K562 (cell line): ENCODE data around the gene MFSD12. TPM values are rescaled to one million over a fixed set of nuclear protein-coding genes. Genes with fewer than 3 reads are reported as not detected.

ENCODE experiments used
- ATAC-seq: fragments of 200-7000 bp; cut with Tn5 transposase; 3 replicates; pipeline ENCODE4 v1.9.1; 2020; ENCODE audit warnings: moderate library complexity
- BruUV-seq: library from RNA; stranded (reverse); fragments of 400-500 nt; replicated peaks from 2 replicates; lab custom pipeline; 2021; lab: Mats Ljungman, UMichigan
- CTCF ChIA-PET: fragments of 300-600 bp; formaldehyde crosslinking; extraction: SDS; loops from one replicate; lab custom pipeline; 2021; ENCODE audit warnings: low intra/inter-chr PET ratio; lab: Yijun Ruan, JAX
- POLR2A ChIA-PET: fragments of 300-600, 350-650 bp; sonication (Branson Sonifier 250); formaldehyde crosslinking; extraction: SDS; loops from one replicate; lab custom pipeline; 2021; ENCODE audit warnings: antibody characterized with exemption, inconsistent platforms; lab: Yijun Ruan, JAX
- DNase-seq, 4 experiments: peaks; one replicate each; pipeline versions ENCODE4 v3.0.0 to v3.0.0-alpha.2; 2011 to 2018; ENCODE audit warnings: low spot score in 3 of 4, mixed read lengths in 3 of 4; ENCODE audit errors: extremely low read depth in 1 of 4
- FAIRE-seq: peaks from 2 replicates; lab custom pipeline; 2011; peaks lifted over from hg19 to GRCh38; lab: Jason Lieb, UNC
- H2AFZ ChIP-seq: 2 replicates; pipeline ENCODE4 v1.6.0; 2011; ENCODE audit warnings: low read depth, low read length, control low read depth, inconsistent platforms
- H3K27ac ChIP-seq: fragments of 200-600 bp; 3 replicates; pipeline ENCODE4 v1.8.0; 2011; ENCODE audit warnings: low read depth, mild to moderate bottlenecking, control low read depth, inconsistent platforms, low read length, moderate library complexity, mixed read lengths; ENCODE audit errors: extremely low read depth
- H3K27me3 ChIP-seq, 2 experiments: fragments of 300-600 bp in 1 of 2; 2 replicates in 1 of 2; 3 replicates in 1 of 2; pipeline versions ENCODE4 v1.6.0 to v1.8.0; 2011; ENCODE audit warnings: inconsistent platforms in 2 of 2, low read length in 2 of 2, mild to moderate bottlenecking in 1 of 2, mixed read lengths in 1 of 2, moderate library complexity in 1 of 2; ENCODE audit not compliant: control insufficient read depth in 2 of 2, insufficient read depth in 2 of 2
- H3K36me3 ChIP-seq: fragments of 300-600 bp; 3 replicates; pipeline ENCODE4 v1.8.0; 2011; ENCODE audit warnings: mild to moderate bottlenecking, low read length, inconsistent platforms; ENCODE audit not compliant: control insufficient read depth, insufficient read depth
- H3K4me1 ChIP-seq, 2 experiments: fragments of 200-600 bp in 1 of 2; replicated peaks in 1 of 2; 2 replicates in 1 of 2; 3 replicates in 1 of 2; pipeline versions ENCODE4 v1.5.1 to v1.8.0; 2011; ENCODE audit warnings: inconsistent platforms in 2 of 2, low read length in 2 of 2, mild to moderate bottlenecking in 1 of 2, mixed read lengths in 1 of 2, moderate library complexity in 1 of 2; ENCODE audit not compliant: control insufficient read depth in 2 of 2, insufficient read depth in 2 of 2
- H3K4me2 ChIP-seq: 2 replicates; pipeline ENCODE4 v1.6.1; 2011; ENCODE audit warnings: low read length, control low read depth, inconsistent platforms, mixed read lengths; ENCODE audit not compliant: insufficient read depth
- H3K4me3 ChIP-seq: fragments of 200-600 bp; sonication (generic), shearing (Covaris generic); 2 replicates; pipeline ENCODE4 v1.5.1; 2016; ENCODE audit warnings: control low read depth, inconsistent platforms
- H3K79me2 ChIP-seq: fragments of 200-600 bp; 3 replicates; pipeline ENCODE4 v1.8.0; 2011; ENCODE audit warnings: low read length, inconsistent platforms; ENCODE audit not compliant: control insufficient read depth, insufficient read depth
- H3K9ac ChIP-seq, 2 experiments: 2 replicates each; pipeline versions ENCODE4 v1.6.0 to v1.6.1; 2011; ENCODE audit warnings: low read depth in 2 of 2, low read length in 2 of 2, control low read depth in 1 of 2, inconsistent platforms in 1 of 2, mild to moderate bottlenecking in 1 of 2, mixed read lengths in 1 of 2; ENCODE audit not compliant: insufficient read depth in 1 of 2
- H3K9me1 ChIP-seq: one replicate; pipeline ENCODE4 v1.6.0; 2011; ENCODE audit warnings: inconsistent platforms, mild to moderate bottlenecking, low read length, moderate library complexity; ENCODE audit not compliant: control insufficient read depth, insufficient read depth
- H3K9me3 ChIP-seq: replicated peaks from 2 replicates; pipeline ENCODE4 v1.5.1; 2011; ENCODE audit warnings: low read depth, low read length, inconsistent platforms; ENCODE audit not compliant: control insufficient read depth, insufficient read depth
- H4K20me1 ChIP-seq: replicated peaks from 2 replicates; pipeline ENCODE4 v1.6.1; 2011; ENCODE audit warnings: low read length, inconsistent platforms, mixed read lengths; ENCODE audit not compliant: control insufficient read depth, insufficient read depth
- ATF3 ChIP-seq, 2 experiments: fragments of 450-650 bp in 1 of 2; sonication (generic) in 1 of 2; formaldehyde crosslinking in 1 of 2; IDR thresholded peaks in 1 of 2; conservative IDR thresholded peaks in 1 of 2; 2 replicates each; pipeline versions ENCODE4 v1.6.1 to v1.8.1; 2016 to 2023; ENCODE audit warnings: mild to moderate bottlenecking in 2 of 2, moderate library complexity in 2 of 2, inconsistent platforms in 1 of 2, missing genetic modification reagents in 1 of 2
- GABPB2 ChIP-seq: fragments of 250-450 bp; sonication (Bioruptor Pico); conservative IDR thresholded peaks from 2 replicates; pipeline ENCODE4 v1.5.1; 2021; ENCODE audit warnings: mild to moderate bottlenecking
- KLF16 ChIP-seq: IDR thresholded peaks from 2 replicates; pipeline ENCODE4 v1.6.1; 2016; ENCODE audit warnings: antibody characterized with exemption
- MYNN ChIP-seq, 2 experiments: sonication (generic); formaldehyde crosslinking in 1 of 2; IDR thresholded peaks; 2 replicates each; pipeline versions ENCODE4 v1.5.0 to v1.6.1; 2016 to 2020; ENCODE audit warnings: antibody characterized with exemption in 1 of 2, missing genetic modification reagents in 1 of 2
- OTX1 ChIP-seq: fragments of 450-650 bp; formaldehyde crosslinking; IDR thresholded peaks from 2 replicates; pipeline ENCODE4 v1.4.0; 2022; ENCODE audit warnings: mild to moderate bottlenecking
- PML ChIP-seq: IDR thresholded peaks from 2 replicates; pipeline ENCODE4 v1.6.1; 2012; ENCODE audit warnings: low read length, inconsistent platforms
- RBM17 ChIP-seq: fragments of 200-400 bp; formaldehyde crosslinking; IDR thresholded peaks from 2 replicates; pipeline ENCODE4 v1.6.1; 2017; ENCODE audit warnings: low read depth, mild to moderate bottlenecking, low read length, borderline replicate concordance
- RBM34 ChIP-seq: fragments of 200-400 bp; formaldehyde crosslinking; IDR thresholded peaks from 2 replicates; pipeline ENCODE4 v1.6.1; 2018; ENCODE audit warnings: low read length, borderline replicate concordance; ENCODE audit not compliant: insufficient read depth
- RNF2 ChIP-seq: sonication (generic); IDR thresholded peaks from 2 replicates; pipeline ENCODE4 v1.6.1; 2016
- SETDB1 ChIP-seq: IDR thresholded peaks from one replicate; pipeline ENCODE4 v1.6.1; 2012; ENCODE audit warnings: low read length, control low read depth, inconsistent platforms
- SREBF2 ChIP-seq: sonication (generic); formaldehyde crosslinking; IDR thresholded peaks from 2 replicates; pipeline ENCODE4 v1.4.0; 2020; ENCODE audit warnings: mild to moderate bottlenecking, missing genetic modification reagents
- SRF ChIP-seq, 2 experiments: fragments of 250-450, 450-650 bp in 1 of 2; sonication (Bioruptor Pico) in 1 of 2; sonication (generic) in 1 of 2; formaldehyde crosslinking; IDR thresholded peaks; 2 replicates each; pipeline versions ENCODE4 v1.5.0 to v1.5.1; 2020 to 2022; ENCODE audit warnings: mild to moderate bottlenecking in 1 of 2, missing genetic modification reagents in 1 of 2
- SRSF7 ChIP-seq: fragments of 200-400 bp; formaldehyde crosslinking; optimal IDR thresholded peaks from 2 replicates; pipeline ENCODE3; 2017; ENCODE audit warnings: mild to moderate bottlenecking, low read depth, low read length
- ZHX1 ChIP-seq: fragments of 150-350 bp; conservative IDR thresholded peaks from 2 replicates; pipeline ENCODE4 v1.6.1; 2014; ENCODE audit warnings: low read length
- ZNF217 ChIP-seq: sonication (generic); formaldehyde crosslinking; IDR thresholded peaks from 2 replicates; pipeline ENCODE4 v1.8.0; 2022; ENCODE audit warnings: mild to moderate bottlenecking, missing genetic modification reagents
- ZNF41 ChIP-seq: fragments of 250-450 bp; sonication (Bioruptor Pico); conservative IDR thresholded peaks from 2 replicates; pipeline ENCODE4 v1.4.0; 2020; ENCODE audit warnings: mild to moderate bottlenecking
- ZNF655 ChIP-seq: fragments of 250-450 bp; sonication (Bioruptor Pico); IDR thresholded peaks from 2 replicates; pipeline ENCODE4 v1.5.0; 2021
- ZNF766 ChIP-seq: fragments of 200-800 bp; sonication (Bioruptor generic); conservative IDR thresholded peaks from 2 replicates; pipeline ENCODE4 v1.6.1; 2016; ENCODE audit warnings: missing genetic modification characterization, missing compliant biosample characterization
- ZNF780A ChIP-seq: fragments of 250-450 bp; sonication (Bioruptor Pico); IDR thresholded peaks from 2 replicates; pipeline ENCODE4 v1.5.0; 2021; ENCODE audit warnings: mild to moderate bottlenecking
- WGBS: fragments of 100-300 bp; shearing (Covaris generic); methylation state at CpG from one replicate; pipeline ENCODE4 v1.1.6; 2016; ENCODE audit warnings: low coverage, mixed read lengths; ENCODE audit not compliant: insufficient coverage; ENCODE audit errors: missing lambda C conversion rate; 5-methylcytosine and 5-hydroxymethylcytosine counted together
- in situ Hi-C: fragments of 300-500 bp; cut with MboI; formaldehyde crosslinking; loops from 4 replicates; pipeline ENCODE4 v1.15.0; 2018; ENCODE audit warnings: inconsistent platforms, mixed read lengths
- intact Hi-C: fragments of 100-400 bp; cut with micrococcal nuclease; formaldehyde crosslinking; loops from 2 replicates; pipeline ENCODE4 v1.14.2; 2022
- polyA plus RNA-seq, 8 experiments: library from polyadenylated mRNA; depleted of rRNA in 4 of 8; stranded (reverse) in 5 of 8; unstranded in 3 of 8; fragments of >200 nt; fragmentation: Nextera tagmentation in 2 of 8; fragmentation: Illumina TruSeq in 1 of 8; extraction: Ambion mirVana in 2 of 8; extraction: Trizol in 1 of 8; gene quantifications; 2 replicates each; pipeline versions ENCODE4 v1.2.1 to v1.2.3, GENCODE V29; 2011 to 2014; ENCODE audit warnings: inconsistent platforms in 1 of 8, missing spikeins in 1 of 8
- total RNA-seq, 7 experiments: library from RNA; depleted of rRNA in 6 of 7; stranded (reverse); fragments of >200 nt in 6 of 7; fragmentation: Illumina TruSeq in 2 of 7; extraction: Trizol in 2 of 7; gene quantifications; 2 replicates each; pipeline versions ENCODE4 v1.2.1 to v1.2.3, GENCODE V29; 2011 to 2021; ENCODE audit warnings: low replicate concordance in 1 of 7

Gene MFSD12
- total and polyA plus RNA-seq, 9 of the 15 experiments (the other 6 are each of a cell fraction or from before 2014, with no cell fraction given) = 0.69 to 112 (median 31.8) TPM

GRCh38 chr19:3551792-3552095, 5.6 kb downstream of the MFSD12 start:
- FAIRE-seq (no peak), ATAC-seq (no peak), DNase-seq (no peak)
- Histone ChIP-seq H3K4me2 (no peak overlapping the region), H3K4me1 (peaks cover 10 to 64% of the 10 kb centered on the region in 2 experiments; a peak in 4 of 5 replicates), H3K27me3 (no peaks in the 10 kb centered on the region), H3K36me3 (peaks cover 57% of the 10 kb centered on the region), H4K20me1 (peaks cover 14% of the 10 kb centered on the region), H3K27ac (no peak overlapping the region), H3K79me2 (peaks cover 36% of the 10 kb centered on the region), H3K4me3 (no peak overlapping the region), H3K9me1 (peaks cover 7% of the 10 kb centered on the region), H3K9ac (peak overlapping the region in 1 of 2 experiments; percentile 36; a peak in 1 of 4 replicates), H3K9me3 (no peaks in the 10 kb centered on the region), H2AFZ (no peak overlapping the region)
- POLR2A ChIA-PET = interaction anchor here (0.7 to 0.8 kb wide), 2 partner anchors 34 to 36 kb away, joined by 3 read pairs; no protein-coding TSS in a partner anchor
- CTCF ChIA-PET = no interaction called here
- no TSS peak for BruUV-seq
- TF ChIP-seq ZHX1 (no peak), RBM34 (no peak), MYNN (IDR thresholded peaks at IDR 0.05) (no peak), MYNN (CRISPR knock-in tag; IDR thresholded peaks at IDR 0.05) (no peak), RBM17 (no peak), ZNF655 (no peak), SETDB1 (no peak), SRSF7 (no peak), RNF2 (no peak), SRF (CRISPR knock-in tag; IDR thresholded peaks at IDR 0.05) (no peak), ZNF766 (no peak), ATF3 (IDR thresholded peaks at IDR 0.05) (no peak), ATF3 (CRISPR knock-in tag; conservative IDR thresholded peaks at IDR 0.05) (no peak), OTX1 (CRISPR knock-in tag) (no peak), ZNF217 (no peak), ZNF41 (CRISPR knock-in tag) (no peak), KLF16 (no peak), ZNF780A (CRISPR knock-in tag) (no peak), PML (no peak), GABPB2 (CRISPR knock-in tag) (no peak), SREBF2 (CRISPR knock-in tag) (no peak)
- in situ Hi-C loops = no loop called here
- WGBS = 93% methylated on average over 8 of the region's 9 CpGs
- intact Hi-C loops = no loop called here
